HG03280 (cell line): Measurements from ENCODE around the gene ANO4.
"Not testable (repeated sequence)": the region's sequence is repeated elsewhere in the genome, so short reads cannot be mapped to it uniquely, and the experiment has no call there.

Source experiments
- ATAC-seq: cut with Tn5 transposase; IDR thresholded peaks from one replicate; pipeline ENCODE4 v1.9.1; 2021; ENCODE audit warnings: mild to moderate bottlenecking, moderate library complexity; ENCODE audit not compliant: unreplicated experiment

The ANO4 gene

GRCh38 chr12:101027816-101028215 is 233.2 kb downstream of the ANO4 start:
- no peak for ATAC-seq

- ATAC-seq: no peak
Observed at GRCh38 chr12:101038289-101038871, 243.8 kb downstream of the ANO4 start.

- ATAC-seq: no peak
Observed at GRCh38 chr12:101039848-101040531, 245.4 kb downstream of the ANO4 start.

GRCh38 chr12:101040936-101041335 is 246.4 kb downstream of the ANO4 start:
- ATAC-seq: no peak

- ATAC-seq: no peak
Observed at GRCh38 chr12:101042211-101042610, 247.6 kb downstream of the ANO4 start.

GRCh38 chr12:101044512-101045059 is 250.0 kb downstream of the ANO4 start:
- no peak for ATAC-seq

- no peak for ATAC-seq
Observed at GRCh38 chr12:101045486-101046464, 251.2 kb downstream of the ANO4 start.

- ATAC-seq: no peak
Observed at GRCh38 chr12:101047652-101048051, 253.1 kb downstream of the ANO4 start.

GRCh38 chr12:101050631-101051030 is 256.1 kb downstream of the ANO4 start:
- ATAC-seq: no peak

- no peak for ATAC-seq
Observed at GRCh38 chr12:101051151-101051550, 256.6 kb downstream of the ANO4 start.

- ATAC-seq: no peak
Observed at GRCh38 chr12:101051901-101052550, 257.4 kb downstream of the ANO4 start.

GRCh38 chr12:101053203-101053602 is 258.6 kb downstream of the ANO4 start:
- ATAC-seq: no peak

GRCh38 chr12:101055940-101056339 is 261.4 kb downstream of the ANO4 start:
- ATAC-seq: no peak

- not testable (repeated sequence) for ATAC-seq
Observed at GRCh38 chr12:101062508-101062907, 267.9 kb downstream of the ANO4 start.

GRCh38 chr12:101064721-101065120 is 270.1 kb downstream of the ANO4 start:
- ATAC-seq: no peak

GRCh38 chr12:101066489-101066888 is 271.9 kb downstream of the ANO4 start:
- ATAC-seq: no peak

- no peak for ATAC-seq
Observed at GRCh38 chr12:101068402-101068801, 273.8 kb downstream of the ANO4 start.

GRCh38 chr12:101068836-101069235 is 274.3 kb downstream of the ANO4 start:
- no peak for ATAC-seq

GRCh38 chr12:101074940-101075680 is 280.5 kb downstream of the ANO4 start:
- ATAC-seq: no peak

- no peak for ATAC-seq
Observed at GRCh38 chr12:101076921-101077320, 282.3 kb downstream of the ANO4 start.
